Prostate gland (tissue), 2 donors: ENCODE data around the gene TLR6.

Experiments used
- CTCF ChIP-seq, 4 experiments: fragments of 200-600 bp in 2 of 4; fragments of 450-650 bp in 2 of 4; sonication (generic) in 2 of 4; IDR thresholded peaks; 1 replicate in 3 of 4; 2 replicates in 1 of 4; pipeline ENCODE4 v1.5.1; 2016 to 2019; ENCODE audit warnings: antibody characterized with exemption in 4 of 4, mild to moderate bottlenecking in 2 of 4, moderate library complexity in 2 of 4
- POLR2A ChIP-seq: fragments of 450-650 bp; IDR thresholded peaks from one replicate; pipeline ENCODE4 v1.6.1; 2016; ENCODE audit warnings: antibody characterized with exemption, mild to moderate bottlenecking
- POLR2AphosphoS5 ChIP-seq: sonication (generic); formaldehyde crosslinking; IDR thresholded peaks from one replicate; pipeline ENCODE4 v1.6.1; 2017; ENCODE audit warnings: antibody characterized with exemption

DNA sequence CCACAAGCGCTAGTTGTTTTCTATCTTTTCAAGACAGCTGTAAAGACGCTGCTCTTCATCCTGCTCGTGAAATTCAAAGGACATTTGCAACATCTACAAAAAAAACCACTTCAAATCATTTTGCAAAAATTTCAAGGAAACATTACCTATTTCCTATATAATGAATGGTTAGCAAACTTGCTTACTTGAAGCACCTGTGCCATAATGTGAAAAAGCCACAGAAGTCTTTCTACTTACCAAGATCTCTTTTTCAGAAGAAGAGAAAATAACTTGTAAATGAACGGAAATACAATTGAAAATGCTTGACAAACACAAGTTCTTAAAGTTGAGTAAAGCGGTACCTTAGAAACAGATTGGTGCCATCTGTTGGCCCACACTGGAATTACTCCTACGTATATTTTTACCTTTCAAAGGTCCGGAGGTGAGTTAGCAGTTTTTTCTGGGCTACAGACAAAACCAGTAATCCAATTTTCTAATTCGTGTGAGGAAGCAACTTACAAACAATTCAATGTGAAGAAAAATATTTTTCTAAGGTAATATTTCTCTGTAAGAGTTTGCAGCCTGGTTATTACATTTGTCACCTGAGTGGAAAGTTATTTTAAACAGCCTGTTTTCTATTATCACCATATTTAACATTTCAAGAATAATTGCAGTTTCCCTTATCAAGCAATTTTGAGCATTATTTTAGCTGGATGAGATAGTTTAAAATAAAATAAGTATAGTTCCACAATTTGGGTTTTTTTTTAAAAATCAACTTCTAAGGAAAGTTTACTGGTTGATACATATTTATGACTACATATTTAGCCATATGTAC lies at the start of gene TLR6:
- TF ChIP-seq CTCF (IDR thresholded peaks at IDR 0.05) (peak; percentile 52 to 82 (median 67)), POLR2AphosphoS5 (peak; percentile 37), POLR2A (no peak)
